KG1 (cell line): ENCODE data around the gene ATP1A1.
A peak's percentile ranks its signal among the peaks of the same experiment; 100 is the strongest.

ENCODE experiments used
- DNase-seq: peaks from one replicate; lab custom pipeline; 2025; lab: John Stamatoyannopoulos, UW

Gene ATP1A1

DNA sequence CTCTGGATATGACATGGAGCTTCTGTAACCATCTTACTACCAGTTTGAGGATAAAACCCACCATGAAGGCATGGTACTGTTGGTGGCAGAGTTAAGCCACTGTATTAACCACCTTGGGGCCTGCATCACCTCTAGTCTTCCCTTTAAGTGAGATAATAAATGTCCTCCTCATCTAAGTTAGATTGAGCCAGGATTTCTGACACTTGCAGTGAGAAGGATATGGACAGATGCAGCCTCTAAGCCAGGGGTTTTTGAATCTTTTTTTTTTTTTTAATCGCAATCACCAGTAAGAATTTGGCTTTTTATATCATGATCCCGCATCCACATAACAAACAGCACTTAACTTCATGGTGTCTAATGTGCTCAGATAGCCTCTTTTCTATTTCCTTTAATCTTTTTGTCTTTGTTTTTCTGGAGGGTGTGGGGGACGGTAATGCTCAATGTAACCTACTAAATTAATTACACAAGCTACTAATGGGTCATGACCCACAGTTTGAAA lies 42.2 kb downstream of the ATP1A1 start:
- no peak for DNase-seq

DNA sequence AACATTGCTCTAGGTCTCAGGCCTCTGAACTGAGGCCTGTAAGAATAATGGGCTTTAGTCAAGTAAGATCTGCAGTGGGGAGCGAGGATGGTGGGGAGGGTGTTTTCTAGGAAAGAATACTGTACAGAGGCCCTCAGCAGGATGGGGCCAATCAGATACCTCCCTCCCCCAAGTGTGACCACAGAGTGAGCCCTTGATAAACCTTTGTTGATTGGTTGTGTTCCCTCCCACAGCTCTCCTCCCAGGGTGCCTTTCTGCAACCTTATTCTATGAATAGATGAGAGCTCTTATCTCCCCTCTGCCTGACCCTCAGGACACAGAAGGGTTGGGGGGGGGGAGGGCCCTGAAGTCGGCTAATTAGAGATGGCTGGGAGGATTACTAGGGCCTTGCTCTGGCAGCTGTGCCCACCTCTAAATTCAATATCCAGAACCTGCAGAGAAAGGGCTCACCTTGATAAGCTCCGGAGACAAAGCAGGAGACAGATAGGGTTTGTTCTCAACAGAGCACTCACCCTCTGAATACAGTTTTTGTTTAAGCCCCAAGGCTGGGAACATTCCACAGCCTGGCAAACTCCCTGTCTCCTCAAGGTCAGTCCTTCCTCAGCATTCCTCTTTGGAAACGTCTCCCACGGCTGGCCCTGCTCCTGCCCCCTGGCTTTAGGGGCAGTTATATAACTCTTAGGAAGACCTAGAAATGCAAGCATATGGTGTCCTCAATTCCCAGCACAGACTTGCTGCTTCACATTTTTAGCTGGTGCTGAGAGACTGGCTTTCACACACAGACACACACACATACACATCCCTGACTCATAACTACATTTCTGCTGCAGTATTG lies 42.9 kb downstream of the ATP1A1 start:
- no peak for DNase-seq

DNA sequence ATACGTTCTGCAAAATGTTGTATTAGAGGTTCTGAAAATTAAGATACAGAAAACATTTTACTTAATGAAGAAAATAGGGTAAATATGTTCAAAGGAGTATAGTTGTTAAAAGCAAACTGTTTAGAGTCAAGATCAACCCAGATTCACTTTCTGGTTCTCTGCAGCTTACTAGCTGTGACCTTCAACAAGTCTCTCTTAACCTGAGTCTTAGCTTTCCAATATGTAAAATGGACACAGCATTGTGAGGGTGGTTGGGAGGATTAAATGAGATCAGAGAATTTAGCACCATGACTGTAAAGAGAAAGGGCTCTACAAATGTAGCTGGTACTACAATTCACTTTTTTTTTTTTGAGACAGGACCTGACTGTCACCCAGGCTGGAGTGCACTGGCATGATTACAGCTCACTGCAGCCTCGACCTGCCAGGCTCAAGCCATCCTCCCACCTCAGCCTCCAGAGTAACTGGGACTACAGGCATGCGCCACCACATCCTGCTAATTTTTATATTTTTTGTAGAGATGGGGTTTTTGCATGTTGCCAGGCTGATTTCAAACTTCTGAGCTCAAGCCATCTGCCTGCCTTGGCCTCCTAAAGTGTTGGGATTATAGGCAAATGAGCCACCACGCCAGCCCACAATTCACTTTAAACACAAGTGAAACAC lies 43.9 kb downstream of the ATP1A1 start:
- DNase-seq = no peak

DNA sequence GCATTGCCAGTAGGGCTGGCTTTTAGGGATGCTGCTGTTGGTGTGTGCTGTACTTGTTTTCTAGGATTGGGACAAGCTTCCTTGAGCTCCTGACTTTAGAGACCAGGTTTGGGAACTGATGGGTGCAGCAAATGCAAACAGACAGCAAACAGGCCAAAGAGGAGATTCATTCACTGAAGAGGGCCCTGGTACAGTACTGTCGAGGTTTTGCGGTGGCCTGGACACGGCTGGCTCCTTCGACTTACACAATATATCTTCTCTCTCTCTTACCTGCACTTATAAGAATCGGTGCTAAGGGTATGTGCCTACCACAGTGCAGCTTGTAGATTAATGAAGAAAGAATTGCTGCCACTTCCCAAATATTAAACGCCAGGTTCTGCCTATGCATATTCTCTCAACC lies 44.6 kb downstream of the ATP1A1 start:
- DNase-seq = no peak

DNA sequence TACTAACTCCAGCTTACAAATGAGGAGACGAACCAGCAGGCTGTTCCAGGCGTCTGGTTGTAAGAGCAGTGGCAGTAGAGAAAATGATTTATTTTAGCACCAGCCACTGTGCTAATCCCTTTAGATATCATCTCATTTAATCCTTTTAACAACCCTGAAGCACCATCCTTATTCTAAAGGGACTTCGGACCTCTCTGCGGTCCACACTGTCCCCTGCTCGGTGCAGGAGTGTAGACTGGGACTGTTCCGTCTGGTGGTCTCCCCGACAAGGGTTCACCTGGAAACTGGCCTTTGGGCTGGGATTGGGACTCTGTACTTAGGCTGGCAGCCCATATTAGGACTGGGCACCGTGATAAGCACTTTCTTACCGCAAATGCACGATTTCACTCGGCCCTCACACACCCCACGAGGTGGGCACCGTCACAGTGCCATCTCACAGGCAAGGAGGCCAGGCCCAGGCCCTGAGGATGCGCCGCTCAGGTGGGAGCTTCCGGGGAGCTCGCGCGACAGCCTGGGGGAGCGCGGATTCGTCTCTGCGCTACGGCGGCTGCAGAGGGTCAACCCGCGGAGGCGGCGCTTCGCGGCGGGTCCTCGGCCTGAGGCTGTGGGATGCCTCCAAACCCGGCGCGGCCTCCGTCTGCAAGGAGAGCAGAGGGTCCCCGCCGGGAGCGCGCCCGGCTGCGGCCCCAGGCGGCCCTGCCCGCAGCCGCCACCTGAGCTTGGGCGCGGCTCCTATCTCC lies 45.2 kb downstream of the ATP1A1 start:
- peak; percentile 32 for DNase-seq

DNA sequence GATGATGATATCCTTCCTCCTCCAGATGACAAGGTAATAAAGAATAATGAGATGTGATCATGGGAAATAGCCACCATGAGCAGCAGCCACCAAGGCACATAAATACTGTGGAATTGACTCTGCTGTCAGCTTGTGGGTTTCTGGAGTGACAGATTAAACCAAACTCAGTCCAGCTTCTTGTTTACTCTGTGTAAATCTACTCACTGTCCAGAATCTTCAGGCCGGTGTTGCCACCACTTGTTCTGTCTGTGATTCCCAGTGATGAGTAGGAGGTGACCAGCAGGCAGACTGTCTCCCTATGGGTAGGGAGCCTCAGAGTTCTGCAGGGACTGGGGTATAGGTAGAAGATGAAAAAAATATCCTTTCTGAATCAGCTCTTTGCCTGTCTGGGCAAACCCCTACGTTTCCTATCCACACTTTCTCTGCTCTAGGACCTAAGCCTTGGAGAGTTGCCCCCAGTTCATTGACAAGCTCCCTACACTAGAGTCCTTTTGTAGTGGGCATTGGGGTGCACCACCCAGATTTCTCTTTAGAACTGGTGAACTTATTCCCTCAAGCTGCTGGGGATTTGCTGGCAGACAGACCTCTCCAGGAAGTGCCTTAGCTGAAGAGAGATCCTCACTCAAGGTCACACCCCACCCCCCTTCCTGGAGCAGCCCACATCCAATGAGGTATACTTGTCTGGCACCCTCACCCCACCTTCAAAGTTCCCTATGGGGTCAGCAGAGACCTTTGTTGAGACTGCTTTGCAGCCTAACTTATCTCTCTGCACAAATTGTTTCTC lies 47.6 kb downstream of the ATP1A1 start:
- DNase-seq = no peak

DNA sequence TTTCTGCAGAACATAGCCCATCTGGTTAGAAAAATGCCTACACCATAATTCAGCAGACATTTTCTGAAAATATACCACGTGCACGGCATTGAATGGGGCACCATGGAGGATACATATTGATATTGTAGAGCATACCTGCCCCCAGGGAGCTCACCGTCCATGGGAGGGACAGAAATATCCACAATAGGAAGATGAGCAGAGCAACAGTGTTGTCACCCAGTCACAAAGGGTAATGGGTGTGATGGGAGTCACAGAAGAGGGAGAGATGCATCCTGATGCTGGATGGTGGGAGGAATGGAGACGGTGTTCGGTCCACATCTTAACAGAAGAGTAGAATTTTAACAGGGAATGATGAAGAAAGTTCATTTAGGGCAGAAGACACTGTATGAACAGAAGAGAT lies 51.4 kb downstream of the ATP1A1 start:
- DNase-seq = no peak

DNA sequence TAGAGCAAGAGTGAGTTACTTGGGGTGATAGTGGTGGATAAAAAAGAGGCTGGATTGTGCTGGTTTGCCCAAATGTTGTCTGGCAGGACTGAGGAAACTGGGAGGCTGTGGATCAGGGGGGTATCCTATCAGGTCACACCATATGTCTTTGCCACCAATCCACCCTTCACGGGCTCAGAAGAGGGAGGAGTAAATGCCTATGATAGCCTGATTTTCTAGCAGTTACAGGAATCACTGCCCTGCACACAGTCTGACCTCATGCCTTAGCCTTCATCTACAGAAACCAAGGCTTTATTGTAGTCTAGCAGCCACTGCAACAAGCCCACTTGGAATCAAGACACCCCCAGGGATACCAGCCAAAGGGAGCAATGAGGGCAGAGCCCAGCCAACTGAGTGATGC lies 51.8 kb downstream of the ATP1A1 start:
- DNase-seq = no peak

DNA sequence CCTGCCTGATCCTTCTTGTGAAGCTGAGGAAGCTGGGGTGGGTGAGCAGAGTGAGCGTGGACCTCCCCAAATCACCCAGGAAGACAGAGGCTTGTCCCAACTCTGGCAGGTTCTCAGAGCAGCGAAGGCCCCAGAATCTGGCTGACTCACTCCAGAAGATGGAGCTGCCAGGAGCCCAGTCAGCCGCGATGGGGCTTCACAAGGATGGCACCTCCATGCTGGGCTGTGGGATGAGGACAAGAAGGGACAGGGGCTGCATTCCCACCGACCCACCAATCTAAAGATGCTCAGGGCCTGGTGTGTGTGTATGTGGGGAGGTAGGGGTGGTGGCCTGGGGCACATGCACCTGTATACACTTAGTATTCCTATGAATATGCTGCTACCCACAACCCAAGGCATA lies 52.9 kb downstream of the ATP1A1 start:
- DNase-seq = no peak

DNA sequence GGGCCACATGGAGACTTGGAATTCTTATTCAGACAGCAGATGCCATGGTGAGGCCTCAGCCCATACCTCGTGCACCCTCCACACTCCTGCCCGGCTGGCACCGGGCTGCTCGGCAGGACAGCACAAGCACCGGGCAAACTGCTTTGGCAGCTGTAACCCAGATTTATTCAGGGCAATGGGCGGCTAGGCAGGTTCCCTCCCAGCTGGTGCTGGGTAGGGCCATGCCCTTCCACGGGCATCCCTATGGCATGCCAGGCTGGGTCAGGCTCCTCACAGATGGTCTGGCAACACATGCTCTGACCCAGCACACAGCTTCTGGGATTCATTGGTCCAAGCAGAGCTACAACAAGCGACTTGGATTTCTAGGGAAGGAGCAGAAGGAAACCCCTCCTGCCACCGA lies 53.4 kb downstream of the ATP1A1 start:
- no peak for DNase-seq

DNA sequence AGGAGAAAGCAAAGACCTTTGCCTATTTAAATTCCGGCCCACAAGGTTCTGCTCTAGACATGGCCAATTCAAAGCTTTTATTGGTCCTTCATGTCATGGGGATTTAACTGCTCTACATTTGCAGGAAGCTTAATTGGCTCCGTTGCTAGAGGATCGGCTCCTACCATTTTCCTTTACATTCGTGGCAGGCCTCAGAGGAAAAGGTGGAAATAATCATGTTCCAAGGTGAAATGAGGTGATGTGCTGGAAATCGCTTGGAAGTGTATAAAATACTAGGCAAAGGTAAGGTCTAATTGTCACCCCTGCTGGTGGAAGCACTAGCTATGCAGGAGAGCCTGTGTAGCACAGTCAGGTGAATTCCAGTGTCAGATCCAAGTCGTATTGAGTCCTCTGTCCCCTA lies 55.5 kb downstream of the ATP1A1 start:
- DNase-seq = no peak

DNA sequence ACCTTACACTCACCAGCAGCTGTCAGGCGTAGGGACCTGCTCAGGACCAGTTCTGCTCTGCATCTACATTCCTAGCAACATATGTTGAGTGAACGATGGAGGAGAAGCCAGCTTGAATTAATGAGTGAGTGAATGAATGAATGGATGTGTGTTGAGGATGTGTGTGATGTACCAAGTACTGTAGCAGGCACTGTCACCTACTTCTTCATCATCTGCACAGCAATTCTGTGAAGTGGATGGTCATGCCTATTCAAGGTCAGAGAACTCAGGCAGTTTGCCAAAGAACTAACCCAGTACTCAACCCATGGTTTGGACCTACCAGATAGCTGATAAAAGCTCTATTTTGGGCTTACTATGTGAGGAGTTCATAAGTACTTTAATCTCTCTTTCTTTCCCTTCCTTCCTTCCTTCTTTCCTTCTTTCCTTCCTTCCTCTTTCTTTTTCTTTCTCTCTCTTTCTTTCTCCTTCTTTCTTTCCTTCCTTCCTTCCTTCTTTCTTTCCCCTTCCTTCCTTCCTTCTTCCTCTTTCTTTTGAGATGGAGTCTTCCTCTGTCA lies 56.9 kb downstream of the ATP1A1 start:
- no peak for DNase-seq

DNA sequence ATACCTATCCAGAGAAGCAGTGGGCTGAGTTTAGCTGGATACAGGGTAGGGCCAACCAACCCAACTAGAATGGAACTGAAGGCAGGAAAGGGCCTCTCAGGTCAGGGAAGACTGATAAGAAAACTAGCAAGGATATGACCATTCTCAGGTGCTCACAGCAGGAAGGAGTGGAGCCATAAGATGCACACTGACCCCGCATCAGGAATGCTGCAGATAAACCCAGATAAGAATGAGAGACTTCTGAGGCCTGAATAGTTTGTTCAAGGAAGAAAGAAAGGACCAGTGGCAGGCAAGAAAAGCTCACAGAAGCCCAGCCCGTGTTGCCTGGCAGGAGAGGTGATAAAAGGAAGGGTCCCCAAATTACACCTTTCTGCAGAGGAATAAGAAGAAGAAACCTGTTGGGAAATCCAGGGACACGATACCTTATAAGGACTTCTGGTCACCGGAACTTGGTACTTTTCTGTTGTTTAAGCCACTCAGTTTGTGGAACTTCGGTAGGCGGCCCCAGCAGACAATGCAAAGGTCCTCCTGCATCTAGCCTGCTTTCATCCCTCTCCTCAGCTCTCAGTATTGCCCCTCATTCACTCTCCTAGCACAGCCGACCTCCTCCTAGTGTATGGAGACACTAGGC lies 58.9 kb downstream of the ATP1A1 start:
- no peak for DNase-seq

DNA sequence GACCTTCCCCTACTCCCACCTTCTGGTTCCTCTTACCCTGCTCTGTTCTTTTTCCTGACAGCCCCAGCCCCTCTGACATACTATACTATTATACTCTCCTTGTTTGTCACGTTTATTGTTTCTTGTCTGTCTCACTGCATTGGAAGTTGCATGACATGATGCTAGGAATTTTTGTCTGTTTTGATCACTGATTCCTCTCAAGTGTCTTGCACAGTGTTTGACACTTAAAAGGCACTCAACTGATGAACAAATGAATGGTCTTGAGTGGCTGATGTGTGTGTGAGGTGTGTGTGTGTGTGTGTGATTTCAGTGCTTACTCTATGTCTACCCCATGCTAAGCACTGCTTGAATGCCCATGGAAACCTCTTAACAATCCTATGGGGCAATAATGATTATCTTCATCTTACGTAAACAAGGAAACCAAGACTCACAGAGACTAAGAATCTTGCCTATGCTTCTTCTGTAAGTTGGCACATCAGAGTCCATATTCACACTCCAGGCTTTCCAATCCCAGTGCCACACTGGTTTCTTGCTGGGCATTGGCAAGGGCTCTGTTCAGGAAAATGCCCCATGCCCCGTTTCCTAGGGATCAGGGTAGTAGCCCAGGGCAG lies 59.7 kb downstream of the ATP1A1 start:
- no peak for DNase-seq

DNA sequence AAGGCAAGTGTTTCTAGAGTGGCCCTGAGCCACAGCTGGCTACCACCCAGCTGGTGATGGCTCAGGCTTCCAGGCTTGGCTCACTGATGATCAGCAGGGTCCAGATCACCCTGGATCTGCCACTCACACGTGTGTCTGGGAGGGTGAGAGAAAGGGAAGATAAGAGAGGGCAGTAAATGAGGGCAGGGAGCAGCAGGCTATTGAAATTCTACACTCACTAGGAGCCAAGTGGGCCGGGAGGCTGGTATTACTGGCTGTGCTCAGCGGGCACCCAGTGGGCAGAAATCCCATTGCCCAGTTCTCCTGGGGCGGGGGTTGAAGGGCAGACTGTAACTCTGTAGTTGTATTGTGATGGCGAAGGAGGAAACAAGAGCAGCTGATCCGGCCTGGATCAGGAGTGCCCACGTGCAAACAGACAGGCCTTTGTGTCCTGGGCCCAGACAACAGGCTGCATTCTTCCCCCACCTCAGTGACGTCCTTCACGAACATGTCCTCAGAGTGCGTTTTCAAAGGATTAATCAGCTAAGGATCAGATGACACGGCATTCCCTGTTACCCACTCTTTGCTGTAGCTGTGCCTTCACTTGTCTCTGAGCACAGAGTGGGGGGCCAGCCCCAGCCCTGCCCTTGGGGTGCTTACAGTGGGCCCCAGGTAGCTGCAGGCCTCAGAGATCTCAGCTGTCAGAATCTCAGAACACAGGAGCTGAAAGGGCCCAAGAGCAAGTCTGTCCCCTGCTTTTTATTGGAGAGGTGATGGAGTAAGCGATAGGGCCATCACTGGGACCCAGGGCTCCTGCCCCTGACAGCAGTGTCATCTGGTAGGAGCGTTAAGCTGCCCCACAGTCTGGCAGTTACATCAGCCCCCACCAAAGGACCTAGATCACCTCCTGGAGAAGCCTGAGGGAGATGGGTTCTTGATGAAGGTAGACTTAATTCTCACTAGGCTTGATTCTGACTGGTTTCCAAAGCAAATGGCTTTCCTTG lies 60.5 kb downstream of the ATP1A1 start:
- no peak for DNase-seq

DNA sequence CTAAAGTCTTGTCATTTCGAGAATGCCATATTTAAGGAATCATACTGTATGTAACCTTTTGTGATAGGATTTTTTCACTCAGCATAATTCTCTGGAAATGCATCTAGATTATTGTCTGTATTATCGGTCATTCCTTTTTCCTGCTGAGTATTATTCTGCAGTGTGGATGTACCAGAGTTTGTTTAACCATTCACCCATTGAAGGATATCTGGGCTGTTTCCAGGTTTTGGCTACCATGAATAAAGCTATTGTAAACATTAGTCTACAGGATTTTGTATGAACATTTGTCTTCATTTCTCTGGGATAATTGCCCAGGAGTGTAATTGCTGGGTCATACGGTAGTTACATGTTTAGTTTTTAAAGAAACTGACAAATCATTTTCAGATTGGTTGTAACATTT lies 61.8 kb downstream of the ATP1A1 start:
- no peak for DNase-seq

DNA sequence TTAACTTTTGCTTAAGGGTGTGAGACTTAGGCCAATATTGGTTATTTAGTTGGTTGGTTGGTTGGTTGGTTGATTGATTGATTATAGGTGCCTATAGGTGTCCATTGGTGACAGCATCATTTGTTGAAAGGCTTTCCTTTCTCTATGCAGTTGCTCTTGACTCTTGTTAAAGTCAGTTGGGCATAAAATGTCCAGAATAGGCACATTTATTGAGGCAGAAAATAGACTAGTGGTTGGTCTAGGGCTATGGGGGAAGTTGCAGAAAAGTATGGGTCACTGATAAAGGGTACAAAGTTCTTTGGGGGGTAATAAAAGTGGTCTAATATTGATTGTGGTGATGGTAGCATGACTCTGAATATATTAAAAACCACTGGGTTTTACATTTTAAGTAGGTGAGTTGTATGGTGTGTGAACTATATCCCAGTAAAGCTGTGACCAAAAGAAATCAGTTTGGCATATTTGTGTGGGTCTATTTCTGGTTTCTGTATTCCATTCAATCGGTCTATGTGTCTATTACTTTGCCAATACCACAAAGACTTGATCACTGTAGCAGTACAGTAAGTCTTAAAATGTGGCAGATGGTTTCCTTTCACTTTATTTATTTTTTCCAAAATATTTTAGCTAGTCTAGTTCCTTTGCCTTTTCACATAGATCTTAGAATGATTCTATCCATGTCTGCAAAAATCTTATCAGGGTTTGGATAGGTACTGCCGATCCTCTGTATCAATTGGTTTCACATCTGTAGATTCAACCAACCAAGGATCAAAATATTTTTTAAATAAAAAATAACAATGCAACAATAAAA lies 63.0 kb downstream of the ATP1A1 start:
- no peak for DNase-seq

DNA sequence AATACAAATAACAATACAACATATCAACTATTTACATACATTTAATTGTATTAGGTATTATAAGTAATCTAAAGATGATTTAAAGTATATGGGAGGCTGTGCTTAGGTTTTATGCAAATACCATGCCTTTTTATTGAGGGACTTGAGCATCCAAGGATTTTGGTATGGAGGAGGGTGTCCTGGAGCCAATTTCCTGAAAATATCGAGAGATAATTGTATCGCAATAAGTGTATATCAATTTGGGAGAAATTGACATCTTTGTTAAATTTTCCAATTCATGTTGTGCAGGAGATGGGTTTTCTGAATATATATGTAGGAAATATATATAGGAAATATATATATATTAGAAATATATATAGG lies 63.5 kb downstream of the ATP1A1 start:
- DNase-seq = no peak

DNA sequence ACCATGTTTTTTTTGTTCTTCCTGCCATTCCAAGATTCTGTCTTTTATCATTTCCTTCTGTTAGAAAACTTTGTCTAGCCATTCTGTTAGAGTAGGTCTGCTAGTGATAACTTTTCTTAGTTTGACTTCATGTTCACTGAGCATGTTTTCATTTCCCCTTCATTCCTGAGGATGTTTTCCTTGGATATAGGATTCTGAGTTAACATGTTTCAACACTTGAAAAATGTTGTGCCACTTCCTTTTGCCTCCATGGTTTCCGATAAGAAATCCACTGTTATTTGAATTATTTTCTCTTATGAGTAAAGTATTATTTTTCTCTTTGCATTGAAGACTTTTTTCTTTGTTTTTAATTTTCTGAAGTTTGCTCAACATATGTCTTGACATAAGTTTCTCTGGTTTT lies 66.7 kb downstream of the ATP1A1 start:
- no peak for DNase-seq
